NCI-H2107 treated with DMSO at 0.1 percent for 48 hours (cell line): ENCODE measurements around the gene TSPYL4.
A peak's percentile ranks its signal among the peaks of the same experiment; 100 is the strongest.
"Not testable (repeated sequence)": the region's sequence is repeated elsewhere in the genome, so short reads cannot be mapped to it uniquely, and the experiment has no call there.

Experiments
- DNase-seq: peaks from one replicate; lab custom pipeline; 2025; ENCODE audit not compliant: unreplicated experiment; lab: John Stamatoyannopoulos, UW

The TSPYL4 gene

GRCh38 chr6:116253505-116254296, at the start of gene TSPYL4:
Gene TSPYL4 (minus strand): TSS chr6:116254075. CDS start chr6:116254008, 67 bp downstream.
- DNase-seq = peak; percentile 89

- DNase-seq = no peak
These were observed 47.2 kb upstream of the TSPYL4 start for GRCh38 chr6:116301104-116301503.

- no peak for DNase-seq
These were observed 46.7 kb upstream of the TSPYL4 start for GRCh38 chr6:116300566-116300965.

GRCh38 chr6:116298973-116299372, 45.1 kb upstream of the TSPYL4 start:
- no peak for DNase-seq

- no peak for DNase-seq
These were observed 44.4 kb upstream of the TSPYL4 start for GRCh38 chr6:116298273-116298672.

GRCh38 chr6:116292553-116292952, 38.7 kb upstream of the TSPYL4 start:
- DNase-seq = no peak

- no peak for DNase-seq
These were observed 38.0 kb upstream of the TSPYL4 start for GRCh38 chr6:116291701-116292396.

- DNase-seq = no peak
These were observed 36.9 kb upstream of the TSPYL4 start for GRCh38 chr6:116290799-116291198.

GRCh38 chr6:116289876-116290275, 36.0 kb upstream of the TSPYL4 start:
- no peak for DNase-seq

GRCh38 chr6:116287689-116288282, 33.9 kb upstream of the TSPYL4 start:
- DNase-seq = peak; percentile 28

- no peak for DNase-seq
These were observed 33.0 kb upstream of the TSPYL4 start for GRCh38 chr6:116286773-116287358.

GRCh38 chr6:116284984-116285383, 31.1 kb upstream of the TSPYL4 start:
- not testable (repeated sequence) for DNase-seq

GRCh38 chr6:116283191-116283590, 29.3 kb upstream of the TSPYL4 start:
- DNase-seq = no peak

GRCh38 chr6:116282698-116283097, 28.8 kb upstream of the TSPYL4 start:
- DNase-seq = no peak

- no peak for DNase-seq
These were observed 27.1 kb upstream of the TSPYL4 start for GRCh38 chr6:116280933-116281316.

GRCh38 chr6:116280161-116280932, 26.5 kb upstream of the TSPYL4 start:
- no peak for DNase-seq

GRCh38 chr6:116279232-116280160, 25.6 kb upstream of the TSPYL4 start, which contains the start of gene TSPYL1:
Gene TSPYL1 (minus strand): TSS chr6:116279930. CDS start chr6:116279830, 100 bp downstream.
- DNase-seq = peak; percentile 93

- no peak for DNase-seq
These were observed 25.0 kb upstream of the TSPYL4 start for GRCh38 chr6:116278854-116279231.

- no peak for DNase-seq
These were observed 24.6 kb upstream of the TSPYL4 start for GRCh38 chr6:116278481-116278829.

GRCh38 chr6:116277124-116277523, 23.2 kb upstream of the TSPYL4 start:
- no peak for DNase-seq
